HFFc6 (cell line): ENCODE measurements around the gene GPR137C. TPM values are rescaled to one million over a fixed set of nuclear protein-coding genes. Genes with fewer than 3 reads are reported as not detected.
A peak's percentile ranks its signal among the peaks of the same experiment; 100 is the strongest.

Experiments
- DNase-seq: peaks from one replicate; pipeline ENCODE4 v3.0.0-alpha.2; 2018
- H3K27ac Mint-ChIP-seq: 2 replicates; pipeline ENCODE4 v1.8.0; 2020; ENCODE audit warnings: mild to moderate bottlenecking, mixed read lengths
- H3K27me3 Mint-ChIP-seq: 2 replicates; pipeline ENCODE4 v1.8.0; 2021; ENCODE audit warnings: mild to moderate bottlenecking, moderate library complexity, mixed read lengths; ENCODE audit not compliant: insufficient read depth
- H3K36me3 Mint-ChIP-seq: 2 replicates; pipeline ENCODE4 v1.8.0; 2021; ENCODE audit warnings: low read depth, mixed read lengths
- H3K4me1 Mint-ChIP-seq: 2 replicates; pipeline ENCODE4 v1.8.0; 2020; ENCODE audit warnings: low read depth, mixed read lengths
- H3K4me3 Mint-ChIP-seq: 2 replicates; pipeline ENCODE4 v1.8.0; 2020; ENCODE audit warnings: mild to moderate bottlenecking, moderate library complexity, mixed read lengths
- H3K9me3 Mint-ChIP-seq: 2 replicates; pipeline ENCODE4 v1.8.0; 2020; ENCODE audit warnings: mild to moderate bottlenecking, mixed read lengths
- total RNA-seq, 6 experiments: library from RNA; stranded (reverse); fragmentation: NEBNext Ultra II Directional; extraction: Animal tissue kit (Norgen Biotek cat#: 25700); gene quantifications; 2 replicates in 1 of 6; 3 replicates in 5 of 6; pipeline ENCODE4 v1.2.3, GENCODE V29; 2021
- TF ChIP-seq, protein P1 (sequence below): fragments of 200-600 bp; sonication (generic); IDR thresholded peaks from 2 replicates; pipeline ENCODE4 v1.5.0; 2021; ENCODE audit warnings: antibody characterized with exemption, mild to moderate bottlenecking

Gene GPR137C
- total RNA-seq, 6 experiments from 2014 or later = 0.73 to 1.1 (median 0.82) TPM

DNA sequence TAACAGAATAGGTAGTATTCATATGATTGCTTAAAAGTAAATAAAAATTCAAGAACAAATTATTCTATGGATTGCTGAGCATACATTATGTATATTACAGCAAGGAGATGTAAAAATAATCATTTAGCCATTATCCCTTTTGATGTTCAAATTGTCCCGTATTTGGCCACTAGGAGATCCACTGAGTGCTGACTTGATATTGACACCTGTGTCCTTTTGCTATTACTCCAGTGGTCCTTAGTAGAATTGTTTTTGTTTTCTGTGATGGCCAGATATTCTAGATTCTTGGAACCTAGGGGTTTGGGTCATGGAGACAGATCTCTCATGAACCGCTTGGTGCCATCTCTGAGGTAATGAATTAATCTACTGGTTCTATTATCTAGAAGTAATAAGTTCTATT lies 126.0 kb downstream of the GPR137C start:
- no peak overlapping the region for H3K27ac Mint-ChIP-seq
- no peak for DNase-seq
- no peaks in the 10 kb centered on the region for H3K4me1 Mint-ChIP-seq
- no peak overlapping the region for H3K4me3 Mint-ChIP-seq
- H3K27me3 Mint-ChIP-seq = no peaks in the 10 kb centered on the region
- no peaks in the 10 kb centered on the region for H3K36me3 Mint-ChIP-seq
- no peaks in the 10 kb centered on the region for H3K9me3 Mint-ChIP-seq
- TF ChIP-seq, protein P1, sequence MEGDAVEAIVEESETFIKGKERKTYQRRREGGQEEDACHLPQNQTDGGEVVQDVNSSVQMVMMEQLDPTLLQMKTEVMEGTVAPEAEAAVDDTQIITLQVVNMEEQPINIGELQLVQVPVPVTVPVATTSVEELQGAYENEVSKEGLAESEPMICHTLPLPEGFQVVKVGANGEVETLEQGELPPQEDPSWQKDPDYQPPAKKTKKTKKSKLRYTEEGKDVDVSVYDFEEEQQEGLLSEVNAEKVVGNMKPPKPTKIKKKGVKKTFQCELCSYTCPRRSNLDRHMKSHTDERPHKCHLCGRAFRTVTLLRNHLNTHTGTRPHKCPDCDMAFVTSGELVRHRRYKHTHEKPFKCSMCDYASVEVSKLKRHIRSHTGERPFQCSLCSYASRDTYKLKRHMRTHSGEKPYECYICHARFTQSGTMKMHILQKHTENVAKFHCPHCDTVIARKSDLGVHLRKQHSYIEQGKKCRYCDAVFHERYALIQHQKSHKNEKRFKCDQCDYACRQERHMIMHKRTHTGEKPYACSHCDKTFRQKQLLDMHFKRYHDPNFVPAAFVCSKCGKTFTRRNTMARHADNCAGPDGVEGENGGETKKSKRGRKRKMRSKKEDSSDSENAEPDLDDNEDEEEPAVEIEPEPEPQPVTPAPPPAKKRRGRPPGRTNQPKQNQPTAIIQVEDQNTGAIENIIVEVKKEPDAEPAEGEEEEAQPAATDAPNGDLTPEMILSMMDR = peak; percentile 73

DNA sequence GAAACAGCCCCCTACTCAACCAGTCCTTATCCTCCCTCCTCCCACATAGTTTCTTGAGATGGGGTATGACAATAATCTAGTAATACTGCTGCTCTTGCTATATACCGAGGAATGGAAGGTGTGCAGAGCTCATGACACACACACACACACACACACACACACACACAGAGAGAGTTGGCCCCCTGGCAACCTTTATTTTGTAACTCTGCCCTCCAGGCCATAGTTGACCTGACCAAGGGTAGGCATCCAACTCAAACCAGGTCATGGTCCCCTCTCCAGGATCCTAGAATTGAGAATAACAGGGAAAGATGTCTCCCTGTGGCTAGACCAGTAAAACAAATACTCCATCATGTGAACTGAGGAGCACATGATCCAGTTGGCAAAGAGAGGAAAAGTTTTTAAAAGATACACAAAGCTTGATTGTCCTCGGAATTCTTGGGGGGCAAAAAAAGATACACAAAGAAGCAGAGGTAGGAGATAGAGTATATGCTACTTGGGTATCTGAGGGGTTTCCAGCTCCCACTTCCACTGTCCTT lies 131.4 kb downstream of the GPR137C start:
- Mint-ChIP-seq H3K36me3 (no peaks in the 10 kb centered on the region), H3K27me3 (no peaks in the 10 kb centered on the region), H3K27ac (no peak overlapping the region), H3K4me3 (no peak overlapping the region), H3K4me1 (no peaks in the 10 kb centered on the region), H3K9me3 (no peaks in the 10 kb centered on the region)
- DNase-seq = no peak
- TF ChIP-seq, protein P1 = no peak

DNA sequence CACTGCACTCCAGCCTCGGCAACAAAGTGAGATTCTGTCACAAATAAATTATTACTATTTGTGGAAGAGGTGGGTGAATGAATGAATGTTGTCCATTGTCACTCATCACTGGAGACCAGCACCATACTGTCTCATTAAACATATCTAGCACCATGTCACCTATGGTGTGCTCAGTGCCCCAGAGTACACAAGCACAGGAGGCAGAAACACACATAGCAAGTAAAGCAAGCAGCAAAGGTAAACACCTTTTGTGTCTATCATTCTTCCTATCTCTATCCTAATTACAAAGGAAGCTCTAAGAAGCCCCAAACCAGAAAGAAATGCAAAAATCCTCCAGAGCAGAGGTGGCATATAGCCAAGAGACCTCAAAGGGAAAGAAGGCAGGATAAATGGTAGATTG lies 133.5 kb downstream of the GPR137C start:
- Mint-ChIP-seq H3K27me3 (no peaks in the 10 kb centered on the region), H3K27ac (no peak overlapping the region), H3K36me3 (no peaks in the 10 kb centered on the region), H3K9me3 (no peaks in the 10 kb centered on the region), H3K4me1 (peaks cover under 1% of the 10 kb centered on the region; the same call in 1 of the 2 replicates), H3K4me3 (no peak overlapping the region)
- DNase-seq = no peak
- TF ChIP-seq, protein P1 = no peak

Other genes with a start within 250 kb of the GPR137C start
- under 1 TPM; 0.28 to 0.73 (median 0.37) TPM for gene PTGER2, start 238.5 kb upstream of the GPR137C start, total RNA-seq
- 1 to 10 TPM; 1.5 to 2.2 (median 1.8) TPM for gene TXNDC16, start 331 bp upstream of the GPR137C start, total RNA-seq
- 10 to 100 TPM; 55.6 to 64.8 (median 59.6) TPM for gene ERO1A, start 142.7 kb downstream of the GPR137C start, total RNA-seq
- 100 to 1,000 TPM in 3 of 6 experiments, 10 to 100 TPM in 3; 78.9 to 110 (median 95.3) TPM for gene PSMC6, start 154.4 kb downstream of the GPR137C start, total RNA-seq
- gene STYX, start 177.3 kb downstream of the GPR137C start, total RNA-seq = 10 to 100 TPM; 19.3 to 24.7 (median 22.8) TPM
- 10 to 100 TPM; 43.1 to 53.6 (median 47.2) TPM for gene GNPNAT1, start 238.8 kb downstream of the GPR137C start, total RNA-seq